ENCODE data around the gene GMFB. TPM values are rescaled to one million over a fixed set of nuclear protein-coding genes. Genes with fewer than 3 reads are reported as not detected.

GMFB gene
- polyA plus RNA-seq, 1 donor from 2014 or later = 208 TPM

DNA sequence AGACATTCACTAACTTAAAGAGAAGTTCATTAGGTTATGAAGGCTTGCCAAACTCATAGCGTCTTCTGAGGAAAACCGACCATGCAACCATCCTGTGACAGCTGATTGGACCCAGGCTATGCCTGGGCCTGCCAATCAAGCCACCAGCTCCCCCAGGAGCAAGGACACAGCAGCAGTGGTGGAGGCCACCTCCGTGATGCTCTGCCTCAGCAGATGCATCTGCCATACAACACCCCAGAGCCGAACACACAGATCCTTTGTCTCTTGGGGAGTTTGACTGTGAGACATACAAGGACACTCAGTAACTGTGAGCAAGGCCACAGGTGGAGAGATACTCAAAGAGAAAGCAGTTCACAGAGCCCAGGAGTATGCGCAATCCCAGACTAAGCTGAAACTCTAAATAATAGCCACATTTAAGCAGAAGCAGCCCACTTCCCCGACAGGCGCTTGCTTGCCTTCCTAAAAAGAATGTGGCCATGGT lies 37.6 kb downstream of the GMFB start:
- Histone ChIP-seq H3K9me3 (ENCODE audit: low read length) (no peaks in the 10 kb centered on the region), H3K9ac (ENCODE audit: low read length) (no peak overlapping the region), H2AFZ (ENCODE audit: low read depth, low read length) (no peak overlapping the region), H3K79me2 (replicated peaks; ENCODE audit: insufficient read depth, low read length) (no peaks in the 10 kb centered on the region), H3K4me2 (ENCODE audit: low read length) (no peak overlapping the region), H3K36me3 (ENCODE audit: insufficient read depth, low read length) (no peaks in the 10 kb centered on the region), H3K27ac (ENCODE audit: low read length) (no peak overlapping the region), H3K27me3 (ENCODE audit: insufficient read depth, low read depth, low read length) (no peaks in the 10 kb centered on the region), H3F3A (ENCODE audit: insufficient read depth, low read length, poor library complexity, severe bottlenecking) (no peaks in the 10 kb centered on the region), H3K4me3 (ENCODE audit: low read length) (no peak overlapping the region), H3K9me2 (ENCODE audit: insufficient read depth, low read length) (no peaks in the 10 kb centered on the region), H4K20me1 (ENCODE audit: insufficient read depth) (no peaks in the 10 kb centered on the region)
- no peak for TF ChIP-seq EZH2 (IDR thresholded peaks at IDR 0.05; ENCODE audit: borderline replicate concordance, insufficient read depth, low read length, poor library complexity, severe bottlenecking)
- no peak for TF ChIP-seq RAD21 (conservative IDR thresholded peaks at IDR 0.05)
- TF ChIP-seq, protein P1, sequence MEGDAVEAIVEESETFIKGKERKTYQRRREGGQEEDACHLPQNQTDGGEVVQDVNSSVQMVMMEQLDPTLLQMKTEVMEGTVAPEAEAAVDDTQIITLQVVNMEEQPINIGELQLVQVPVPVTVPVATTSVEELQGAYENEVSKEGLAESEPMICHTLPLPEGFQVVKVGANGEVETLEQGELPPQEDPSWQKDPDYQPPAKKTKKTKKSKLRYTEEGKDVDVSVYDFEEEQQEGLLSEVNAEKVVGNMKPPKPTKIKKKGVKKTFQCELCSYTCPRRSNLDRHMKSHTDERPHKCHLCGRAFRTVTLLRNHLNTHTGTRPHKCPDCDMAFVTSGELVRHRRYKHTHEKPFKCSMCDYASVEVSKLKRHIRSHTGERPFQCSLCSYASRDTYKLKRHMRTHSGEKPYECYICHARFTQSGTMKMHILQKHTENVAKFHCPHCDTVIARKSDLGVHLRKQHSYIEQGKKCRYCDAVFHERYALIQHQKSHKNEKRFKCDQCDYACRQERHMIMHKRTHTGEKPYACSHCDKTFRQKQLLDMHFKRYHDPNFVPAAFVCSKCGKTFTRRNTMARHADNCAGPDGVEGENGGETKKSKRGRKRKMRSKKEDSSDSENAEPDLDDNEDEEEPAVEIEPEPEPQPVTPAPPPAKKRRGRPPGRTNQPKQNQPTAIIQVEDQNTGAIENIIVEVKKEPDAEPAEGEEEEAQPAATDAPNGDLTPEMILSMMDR (IDR thresholded peaks at IDR 0.05; ENCODE audit: poor library complexity, severe bottlenecking) = no peak
- TF ChIP-seq POLR2AphosphoS5 (IDR thresholded peaks at IDR 0.05) = no peak
- TF ChIP-seq EP300 (conservative IDR thresholded peaks at IDR 0.05; ENCODE audit: poor library complexity, severe bottlenecking) = no peak
- no peak for TF ChIP-seq SMC3 (conservative IDR thresholded peaks at IDR 0.05; ENCODE audit: poor library complexity)
- TF ChIP-seq TAF1 (IDR thresholded peaks at IDR 0.05; ENCODE audit: low read depth) = no peak
- no peak for TF ChIP-seq REST (IDR thresholded peaks at IDR 0.05; ENCODE audit: borderline replicate concordance)
- no peak for TF ChIP-seq MXI1 (conservative IDR thresholded peaks at IDR 0.05; ENCODE audit: poor library complexity, severe bottlenecking)

- Histone ChIP-seq H3K9ac (ENCODE audit: low read length) (no peak overlapping the region), H3K9me3 (ENCODE audit: low read length) (no peaks in the 10 kb centered on the region), H3K27ac (ENCODE audit: low read length) (no peak overlapping the region), H3K27me3 (ENCODE audit: insufficient read depth, low read depth, low read length) (no peaks in the 10 kb centered on the region), H3F3A (ENCODE audit: insufficient read depth, low read length, poor library complexity, severe bottlenecking) (no peaks in the 10 kb centered on the region), H4K20me1 (ENCODE audit: insufficient read depth) (no peaks in the 10 kb centered on the region), H3K9me2 (ENCODE audit: insufficient read depth, low read length) (no peaks in the 10 kb centered on the region), H3K4me3 (ENCODE audit: low read length) (no peak overlapping the region), H3K36me3 (ENCODE audit: insufficient read depth, low read length) (no peaks in the 10 kb centered on the region), H3K4me2 (ENCODE audit: low read length) (no peak overlapping the region), H3K79me2 (replicated peaks; ENCODE audit: insufficient read depth, low read length) (no peaks in the 10 kb centered on the region), H2AFZ (ENCODE audit: low read depth, low read length) (no peak overlapping the region)
- TF ChIP-seq EP300 (conservative IDR thresholded peaks at IDR 0.05; ENCODE audit: poor library complexity, severe bottlenecking) (no peak), RAD21 (conservative IDR thresholded peaks at IDR 0.05) (no peak), POLR2AphosphoS5 (IDR thresholded peaks at IDR 0.05) (no peak), EZH2 (IDR thresholded peaks at IDR 0.05; ENCODE audit: borderline replicate concordance, insufficient read depth, low read length, poor library complexity, severe bottlenecking) (no peak), MXI1 (conservative IDR thresholded peaks at IDR 0.05; ENCODE audit: poor library complexity, severe bottlenecking) (no peak)
- TF ChIP-seq, protein P1 (IDR thresholded peaks at IDR 0.05; ENCODE audit: poor library complexity, severe bottlenecking) = no peak
These were observed 38.2 kb downstream of the GMFB start for GRCh38 chr14:54450535-54450934.

Data from neural cell (in vitro differentiated cells).